Gastroesophageal sphincter (tissue), 3 donors: ENCODE data around the gene ANAPC7.
"Not testable (repeated sequence)": the region's sequence is repeated elsewhere in the genome, so short reads cannot be mapped to it uniquely, and the experiment has no call there.

ENCODE experiments used
- CTCF ChIP-seq, 4 experiments: fragments of 200-600 bp in 2 of 4; fragments of 450-650 bp in 2 of 4; sonication (generic) in 1 of 4; IDR thresholded peaks; one replicate each; pipeline ENCODE4 v1.5.1; 2017 to 2019; ENCODE audit warnings: antibody characterized with exemption in 4 of 4, mild to moderate bottlenecking in 2 of 4, moderate library complexity in 2 of 4
- EP300 ChIP-seq: sonication (generic); formaldehyde crosslinking; IDR thresholded peaks from one replicate; pipeline ENCODE4 v1.6.1; 2017; ENCODE audit warnings: antibody characterized with exemption, mild to moderate bottlenecking
- POLR2A ChIP-seq, 2 donors: fragments of 450-650 bp; IDR thresholded peaks; one replicate each; pipeline ENCODE4 v1.6.1; 2017; ENCODE audit warnings: antibody characterized with exemption in 2 of 2, mild to moderate bottlenecking in 2 of 2, moderate library complexity in 1 of 2
- POLR2AphosphoS5 ChIP-seq: sonication (generic); formaldehyde crosslinking; IDR thresholded peaks from one replicate; pipeline ENCODE4 v1.6.1; 2017; ENCODE audit warnings: antibody characterized with exemption

DNA sequence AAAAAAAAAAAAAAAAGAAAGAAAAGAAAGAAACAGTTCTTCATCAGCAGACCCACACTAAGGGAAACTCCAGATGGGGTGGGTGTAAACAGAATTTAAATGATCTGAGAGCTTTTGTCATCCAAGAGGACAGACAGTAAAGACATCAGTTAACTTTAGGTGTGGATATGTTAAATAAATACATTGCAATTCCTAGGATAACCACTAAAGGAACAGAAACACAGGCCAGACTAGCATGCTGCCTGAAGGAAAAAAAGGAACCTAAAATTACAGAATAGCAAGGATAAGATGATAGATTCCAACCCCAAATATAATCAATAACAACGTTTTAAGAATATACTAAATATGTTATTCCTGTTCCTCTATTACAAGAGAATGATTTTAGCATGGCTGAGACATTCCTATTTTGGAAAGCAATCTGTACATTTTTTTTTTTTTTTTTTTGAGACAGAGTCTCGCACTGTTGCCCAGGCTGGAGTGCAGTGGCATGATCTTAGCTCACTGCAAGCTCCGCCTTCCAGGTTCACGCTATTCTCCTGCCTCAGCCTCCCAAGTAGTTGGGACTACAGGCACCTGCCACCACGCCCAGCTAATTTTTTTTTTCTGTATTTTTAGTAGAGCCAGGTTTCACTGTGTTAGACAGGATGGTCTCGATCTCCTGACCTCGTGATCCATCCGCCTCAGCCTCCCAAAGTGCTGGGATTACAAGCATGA is 45.0 kb downstream of the ANAPC7 start:
- not testable (repeated sequence) for TF ChIP-seq POLR2AphosphoS5; POLR2A (IDR thresholded peaks at IDR 0.05); EP300
- TF ChIP-seq CTCF (IDR thresholded peaks at IDR 0.05) = peak in 1 of 4 experiments; percentile 19
